B cell (primary cell): Measurements from ENCODE around the gene CFAP141.

Experiments
- EZH2 ChIP-seq: IDR thresholded peaks from 2 replicates; pipeline ENCODE4 v1.6.1; 2012; ENCODE audit warnings: borderline replicate concordance, low read depth, mild to moderate bottlenecking, moderate library complexity, low read length; ENCODE audit not compliant: insufficient read depth, poor library complexity, severe bottlenecking
- TF ChIP-seq, protein P1 (sequence below): fragments of 200-600 bp; IDR thresholded peaks from one replicate; pipeline ENCODE4 v1.8.0; 2022; ENCODE audit warnings: antibody characterized with exemption, mild to moderate bottlenecking

DNA sequence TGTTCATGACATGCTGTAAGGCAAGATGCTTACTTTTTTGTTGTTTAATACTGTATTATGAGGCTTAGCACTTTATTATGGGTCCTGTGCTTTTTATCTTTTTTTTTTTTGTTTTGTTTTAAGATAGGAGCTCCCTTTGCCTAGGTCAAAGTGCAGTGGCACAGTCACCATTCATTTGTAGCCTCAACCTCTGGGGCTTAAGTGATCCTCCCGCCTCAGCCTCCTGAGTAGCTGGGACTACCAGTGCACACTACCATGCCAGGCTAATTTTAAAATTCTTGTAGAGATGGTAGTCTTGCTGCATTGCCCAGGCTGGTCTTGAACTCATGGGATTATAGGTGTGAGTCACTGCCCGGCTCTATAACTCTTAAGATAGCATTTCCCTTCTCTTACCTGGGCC, 19.2 kb upstream of the CFAP141 start:
- TF ChIP-seq, protein P1, sequence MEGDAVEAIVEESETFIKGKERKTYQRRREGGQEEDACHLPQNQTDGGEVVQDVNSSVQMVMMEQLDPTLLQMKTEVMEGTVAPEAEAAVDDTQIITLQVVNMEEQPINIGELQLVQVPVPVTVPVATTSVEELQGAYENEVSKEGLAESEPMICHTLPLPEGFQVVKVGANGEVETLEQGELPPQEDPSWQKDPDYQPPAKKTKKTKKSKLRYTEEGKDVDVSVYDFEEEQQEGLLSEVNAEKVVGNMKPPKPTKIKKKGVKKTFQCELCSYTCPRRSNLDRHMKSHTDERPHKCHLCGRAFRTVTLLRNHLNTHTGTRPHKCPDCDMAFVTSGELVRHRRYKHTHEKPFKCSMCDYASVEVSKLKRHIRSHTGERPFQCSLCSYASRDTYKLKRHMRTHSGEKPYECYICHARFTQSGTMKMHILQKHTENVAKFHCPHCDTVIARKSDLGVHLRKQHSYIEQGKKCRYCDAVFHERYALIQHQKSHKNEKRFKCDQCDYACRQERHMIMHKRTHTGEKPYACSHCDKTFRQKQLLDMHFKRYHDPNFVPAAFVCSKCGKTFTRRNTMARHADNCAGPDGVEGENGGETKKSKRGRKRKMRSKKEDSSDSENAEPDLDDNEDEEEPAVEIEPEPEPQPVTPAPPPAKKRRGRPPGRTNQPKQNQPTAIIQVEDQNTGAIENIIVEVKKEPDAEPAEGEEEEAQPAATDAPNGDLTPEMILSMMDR = no peak
- no peak for TF ChIP-seq EZH2
